SHP77 (cell line): ENCODE measurements around the gene CTSE.

ENCODE experiments used
- DNase-seq, 2 experiments: peaks; one replicate each; lab custom pipeline; 2025; lab: John Stamatoyannopoulos, UW

The CTSE gene

GRCh38 chr1:205991237-205991636 is 32.5 kb downstream of the CTSE start:
- DNase-seq, result no peak

- DNase-seq, result no peak
These were observed 33.5 kb downstream of the CTSE start for GRCh38 chr1:205990226-205990625.

- DNase-seq, result no peak
These were observed 33.9 kb downstream of the CTSE start for GRCh38 chr1:205989786-205990185.

- DNase-seq, result no peak
These were observed 35.1 kb downstream of the CTSE start for GRCh38 chr1:205988585-205988995.

GRCh38 chr1:205986861-205987260 is 36.8 kb downstream of the CTSE start:
- no peak for DNase-seq

GRCh38 chr1:205986292-205986691 is 37.4 kb downstream of the CTSE start:
- no peak for DNase-seq

GRCh38 chr1:205985330-205986005 is 38.2 kb downstream of the CTSE start:
- DNase-seq, result no peak

- DNase-seq, result peak; percentile 17 to 33
These were observed 39.6 kb downstream of the CTSE start for GRCh38 chr1:205983925-205984725.

GRCh38 chr1:205981257-205981656 is 42.4 kb downstream of the CTSE start:
- no peak for DNase-seq

GRCh38 chr1:205980237-205980870 is 43.3 kb downstream of the CTSE start:
- DNase-seq, result no peak

- no peak for DNase-seq
These were observed 44.4 kb downstream of the CTSE start for GRCh38 chr1:205979301-205979700.

GRCh38 chr1:205978676-205979075 is 45.0 kb downstream of the CTSE start:
- DNase-seq, result no peak

GRCh38 chr1:205977402-205978014 is 46.2 kb downstream of the CTSE start:
- peak; percentile 65 for DNase-seq

- no peak for DNase-seq
These were observed 46.8 kb downstream of the CTSE start for GRCh38 chr1:205976708-205977401.

GRCh38 chr1:205976036-205976435 is 47.7 kb downstream of the CTSE start:
- no peak for DNase-seq

- no peak for DNase-seq
These were observed 48.2 kb downstream of the CTSE start for GRCh38 chr1:205975387-205975998.

GRCh38 chr1:205974712-205975111 is 49.0 kb downstream of the CTSE start:
- no peak for DNase-seq

- DNase-seq, result no peak
These were observed 50.1 kb downstream of the CTSE start for GRCh38 chr1:205973377-205974232.

GRCh38 chr1:205972491-205973168 is 51.1 kb downstream of the CTSE start:
- no peak for DNase-seq

GRCh38 chr1:205972081-205972480 is 51.6 kb downstream of the CTSE start:
- DNase-seq, result no peak
